HG03025 (cell line): ENCODE measurements around the gene MVP.
"Not testable (repeated sequence)": the region's sequence is repeated elsewhere in the genome, so short reads cannot be mapped to it uniquely, and the experiment has no call there.

Experiments
- ATAC-seq: cut with Tn5 transposase; IDR thresholded peaks from one replicate; pipeline ENCODE4 v1.9.1; 2021; ENCODE audit warnings: mild to moderate bottlenecking, moderate library complexity; ENCODE audit not compliant: unreplicated experiment, low FRiP score

The MVP gene

GRCh38 chr16:29814592-29814991, 5.7 kb upstream of the MVP start:
- ATAC-seq: no peak

GRCh38 chr16:29815032-29815721, 5.1 kb upstream of the MVP start:
- ATAC-seq: no peak

- ATAC-seq: peak; percentile 52
Observed at GRCh38 chr16:29815793-29816693, 4.2 kb upstream of the MVP start, which contains the start of gene PAGR1. Gene PAGR1, plus strand, starts transcription at chr16:29816152. Its CDS starts 374 bp downstream, at chr16:29816526.

- ATAC-seq: peak; percentile 1
Observed at GRCh38 chr16:29816694-29817441, 3.4 kb upstream of the MVP start.

- no peak for ATAC-seq
Observed at GRCh38 chr16:29818082-29818481, 2.2 kb upstream of the MVP start.

GRCh38 chr16:29819506-29819905, 756 bp upstream of the MVP start:
- no peak for ATAC-seq

GRCh38 chr16:29820730-29821642, 724 bp downstream of the MVP start:
- no peak for ATAC-seq

GRCh38 chr16:29821643-29822115, 1.4 kb downstream of the MVP start:
- no peak for ATAC-seq

- no peak for ATAC-seq
Observed at GRCh38 chr16:29824589-29825144, 4.4 kb downstream of the MVP start.

GRCh38 chr16:29825145-29826044, 5.1 kb downstream of the MVP start:
- no peak for ATAC-seq

GRCh38 chr16:29826342-29826695, 6.1 kb downstream of the MVP start:
- ATAC-seq: no peak

- no peak for ATAC-seq
Observed at GRCh38 chr16:29830774-29831173, 10.5 kb downstream of the MVP start.

- ATAC-seq: no peak
Observed at GRCh38 chr16:29831490-29831889, 11.2 kb downstream of the MVP start.

GRCh38 chr16:29833219-29833618, 13.0 kb downstream of the MVP start:
- ATAC-seq: not testable (repeated sequence)

- ATAC-seq: no peak
Observed at GRCh38 chr16:29834079-29834478, 13.8 kb downstream of the MVP start.

GRCh38 chr16:29835926-29836325, 15.7 kb downstream of the MVP start:
- no peak for ATAC-seq

- ATAC-seq: no peak
Observed at GRCh38 chr16:29836623-29837022, 16.4 kb downstream of the MVP start.

GRCh38 chr16:29837841-29838240, 17.6 kb downstream of the MVP start:
- no peak for ATAC-seq

GRCh38 chr16:29839822-29840221, 19.6 kb downstream of the MVP start:
- no peak for ATAC-seq
